Neuron (in vitro differentiated cells): Measurements from ENCODE around the gene BCR.
"Not testable (repeated sequence)": the region's sequence is repeated elsewhere in the genome, so short reads cannot be mapped to it uniquely, and the experiment has no call there.

Source experiments
- H2AFZ ChIP-seq: one replicate; pipeline ENCODE4 v1.6.1; 2013; ENCODE audit warnings: low read depth, mild to moderate bottlenecking, inconsistent platforms, low read length, moderate library complexity
- H3K27me3 ChIP-seq: one replicate; pipeline ENCODE4 v1.6.1; 2013; ENCODE audit warnings: low read length; ENCODE audit not compliant: insufficient read depth
- H3K36me3 ChIP-seq: one replicate; pipeline ENCODE4 v1.6.1; 2013; ENCODE audit warnings: low read length; ENCODE audit not compliant: insufficient read depth
- H3K4me1 ChIP-seq: one replicate; pipeline ENCODE4 v1.6.1; 2013; ENCODE audit warnings: low read length; ENCODE audit not compliant: insufficient read depth
- H3K4me3 ChIP-seq: 2 replicates; pipeline ENCODE4 v1.5.1; 2013; ENCODE audit warnings: mild to moderate bottlenecking, low read length, moderate library complexity
- H3K9me3 ChIP-seq: one replicate; pipeline ENCODE4 v1.6.1; 2013; ENCODE audit warnings: low read length

Gene BCR

GRCh38 chr22:23306926-23307325 is 126.6 kb downstream of the BCR start:
- H3K27me3 ChIP-seq, result no peaks in the 10 kb centered on the region
- H3K36me3 ChIP-seq, result peaks cover 30% of the 10 kb centered on the region
- no peaks in the 10 kb centered on the region for H3K9me3 ChIP-seq
- H3K4me3 ChIP-seq, result no peak overlapping the region
- no peak overlapping the region for H2AFZ ChIP-seq
- H3K4me1 ChIP-seq, result peaks cover 7% of the 10 kb centered on the region

- not testable (repeated sequence) for H3K4me3 ChIP-seq, H3K4me1 ChIP-seq, H3K27me3 ChIP-seq, H2AFZ ChIP-seq, H3K9me3 ChIP-seq
- peaks cover 27% of the 10 kb centered on the region for H3K36me3 ChIP-seq
These were observed 127.2 kb downstream of the BCR start for GRCh38 chr22:23307511-23307910.

GRCh38 chr22:23309261-23309660 is 129.0 kb downstream of the BCR start:
- H3K9me3 ChIP-seq, H3K27me3 ChIP-seq, H3K4me1 ChIP-seq, H3K4me3 ChIP-seq, H2AFZ ChIP-seq: not testable (repeated sequence)
- H3K36me3 ChIP-seq, result peaks cover 30% of the 10 kb centered on the region

GRCh38 chr22:23310443-23311097 is 130.3 kb downstream of the BCR start:
- not testable (repeated sequence) for H3K9me3 ChIP-seq, H3K27me3 ChIP-seq, H2AFZ ChIP-seq, H3K4me1 ChIP-seq, H3K4me3 ChIP-seq
- H3K36me3 ChIP-seq, result peaks cover 27% of the 10 kb centered on the region

GRCh38 chr22:23311635-23312420 is 131.5 kb downstream of the BCR start:
- H3K9me3 ChIP-seq, H3K4me1 ChIP-seq, H2AFZ ChIP-seq, H3K4me3 ChIP-seq, H3K27me3 ChIP-seq: not testable (repeated sequence)
- H3K36me3 ChIP-seq, result peaks cover 22% of the 10 kb centered on the region

GRCh38 chr22:23313791-23314567 is 133.7 kb downstream of the BCR start:
- Histone ChIP-seq H3K9me3 (no peaks in the 10 kb centered on the region), H3K36me3 (peaks cover 24% of the 10 kb centered on the region), H3K4me3 (no peak overlapping the region), H2AFZ (no peak overlapping the region), H3K27me3 (no peaks in the 10 kb centered on the region), H3K4me1 (peaks cover 7% of the 10 kb centered on the region)

GRCh38 chr22:23315341-23315917 is 135.1 kb downstream of the BCR start:
- Histone ChIP-seq H3K4me3 (no peak overlapping the region), H3K9me3 (no peaks in the 10 kb centered on the region), H3K36me3 (peaks cover 24% of the 10 kb centered on the region), H3K4me1 (peaks cover 2% of the 10 kb centered on the region), H2AFZ (no peak overlapping the region), H3K27me3 (no peaks in the 10 kb centered on the region)

GRCh38 chr22:23316596-23316995 is 136.3 kb downstream of the BCR start:
- peaks cover 24% of the 10 kb centered on the region for H3K36me3 ChIP-seq
- H2AFZ ChIP-seq, H3K9me3 ChIP-seq, H3K27me3 ChIP-seq, H3K4me1 ChIP-seq, H3K4me3 ChIP-seq: not testable (repeated sequence)

GRCh38 chr22:23318316-23318715 is 138.0 kb downstream of the BCR start:
- peaks cover 17% of the 10 kb centered on the region for H3K36me3 ChIP-seq
- H2AFZ ChIP-seq, H3K4me3 ChIP-seq, H3K4me1 ChIP-seq, H3K9me3 ChIP-seq, H3K27me3 ChIP-seq: not testable (repeated sequence)

- not testable (repeated sequence) for H3K4me1 ChIP-seq, H3K9me3 ChIP-seq, H2AFZ ChIP-seq, H3K27me3 ChIP-seq, H3K36me3 ChIP-seq, H3K4me3 ChIP-seq
These were observed 142.3 kb downstream of the BCR start for GRCh38 chr22:23322497-23323080.

- H2AFZ ChIP-seq, H3K36me3 ChIP-seq, H3K27me3 ChIP-seq, H3K4me1 ChIP-seq, H3K4me3 ChIP-seq, H3K9me3 ChIP-seq: not testable (repeated sequence)
These were observed 143.8 kb downstream of the BCR start for GRCh38 chr22:23323960-23324688.

- Histone ChIP-seq H3K27me3 (no peaks in the 10 kb centered on the region), H2AFZ (no peak overlapping the region), H3K4me1 (peaks cover 3% of the 10 kb centered on the region)
These were observed 144.9 kb downstream of the BCR start for GRCh38 chr22:23325183-23325582.

More at GRCh38 chr22:23325183-23325582, 144.9 kb downstream of the BCR start:
- H3K9me3 ChIP-seq, result no peaks in the 10 kb centered on the region
- no peaks in the 10 kb centered on the region for H3K36me3 ChIP-seq
- no peak overlapping the region for H3K4me3 ChIP-seq
